ENCODE measurements around the gene CATSPERZ.

DNA sequence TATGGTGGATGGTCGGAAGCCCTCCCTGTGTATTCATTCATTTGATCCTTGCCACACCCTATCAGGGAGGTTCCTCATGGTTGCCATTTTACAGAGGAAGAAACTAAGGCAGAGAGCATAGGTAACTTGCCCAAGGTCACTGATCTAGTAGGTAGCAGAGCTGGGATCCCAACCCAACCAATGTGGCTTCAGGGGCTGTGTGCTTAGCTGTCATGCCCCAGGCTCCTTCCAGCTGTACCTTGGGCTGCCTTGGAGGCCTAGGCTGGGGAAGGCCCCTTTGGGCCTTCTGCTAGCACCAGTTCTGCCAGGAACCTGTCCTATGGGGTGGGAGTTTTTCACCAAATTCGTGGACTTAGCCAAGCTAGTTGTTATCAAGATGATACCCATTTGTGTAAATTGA lies 24.3 kb upstream of the CATSPERZ start:
- TF ChIP-seq, protein P1, sequence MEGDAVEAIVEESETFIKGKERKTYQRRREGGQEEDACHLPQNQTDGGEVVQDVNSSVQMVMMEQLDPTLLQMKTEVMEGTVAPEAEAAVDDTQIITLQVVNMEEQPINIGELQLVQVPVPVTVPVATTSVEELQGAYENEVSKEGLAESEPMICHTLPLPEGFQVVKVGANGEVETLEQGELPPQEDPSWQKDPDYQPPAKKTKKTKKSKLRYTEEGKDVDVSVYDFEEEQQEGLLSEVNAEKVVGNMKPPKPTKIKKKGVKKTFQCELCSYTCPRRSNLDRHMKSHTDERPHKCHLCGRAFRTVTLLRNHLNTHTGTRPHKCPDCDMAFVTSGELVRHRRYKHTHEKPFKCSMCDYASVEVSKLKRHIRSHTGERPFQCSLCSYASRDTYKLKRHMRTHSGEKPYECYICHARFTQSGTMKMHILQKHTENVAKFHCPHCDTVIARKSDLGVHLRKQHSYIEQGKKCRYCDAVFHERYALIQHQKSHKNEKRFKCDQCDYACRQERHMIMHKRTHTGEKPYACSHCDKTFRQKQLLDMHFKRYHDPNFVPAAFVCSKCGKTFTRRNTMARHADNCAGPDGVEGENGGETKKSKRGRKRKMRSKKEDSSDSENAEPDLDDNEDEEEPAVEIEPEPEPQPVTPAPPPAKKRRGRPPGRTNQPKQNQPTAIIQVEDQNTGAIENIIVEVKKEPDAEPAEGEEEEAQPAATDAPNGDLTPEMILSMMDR (conservative IDR thresholded peaks at IDR 0.05): no peak
- no peak for TF ChIP-seq EZH2 (IDR thresholded peaks at IDR 0.05; ENCODE audit: low read depth)
